ENCODE data around the gene EHHADH.

Gene EHHADH

GRCh38 chr3:185197068-185197467 is 56.8 kb downstream of the EHHADH start:
- no peak for DNase-seq (ENCODE audit: low spot score)

GRCh38 chr3:185195652-185196051 is 58.2 kb downstream of the EHHADH start:
- no peak for DNase-seq (ENCODE audit: low spot score)

DNA sequence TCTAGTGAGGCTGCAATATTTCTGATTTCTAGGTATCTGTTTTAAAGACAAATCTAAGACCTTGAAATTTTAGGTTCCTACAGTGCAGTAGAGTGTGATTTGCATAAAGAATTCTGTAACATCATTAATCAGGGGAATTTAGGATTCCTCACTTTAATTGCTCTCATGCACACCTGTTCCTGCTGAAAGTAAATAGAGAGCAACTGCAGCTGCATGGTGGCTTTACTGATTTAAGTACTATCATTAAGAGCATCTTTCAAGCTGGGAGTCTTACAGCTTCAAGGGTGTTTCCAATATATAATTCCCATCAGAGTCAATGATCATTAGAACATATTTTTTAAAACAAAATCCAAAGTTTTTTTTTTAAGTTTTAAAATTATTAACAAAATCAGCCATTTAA is 65.0 kb downstream of the EHHADH start:
- no peak for DNase-seq (ENCODE audit: low spot score)

GRCh38 chr3:185187391-185187790 is 66.5 kb downstream of the EHHADH start:
- DNase-seq (ENCODE audit: low spot score) = no peak

DNA sequence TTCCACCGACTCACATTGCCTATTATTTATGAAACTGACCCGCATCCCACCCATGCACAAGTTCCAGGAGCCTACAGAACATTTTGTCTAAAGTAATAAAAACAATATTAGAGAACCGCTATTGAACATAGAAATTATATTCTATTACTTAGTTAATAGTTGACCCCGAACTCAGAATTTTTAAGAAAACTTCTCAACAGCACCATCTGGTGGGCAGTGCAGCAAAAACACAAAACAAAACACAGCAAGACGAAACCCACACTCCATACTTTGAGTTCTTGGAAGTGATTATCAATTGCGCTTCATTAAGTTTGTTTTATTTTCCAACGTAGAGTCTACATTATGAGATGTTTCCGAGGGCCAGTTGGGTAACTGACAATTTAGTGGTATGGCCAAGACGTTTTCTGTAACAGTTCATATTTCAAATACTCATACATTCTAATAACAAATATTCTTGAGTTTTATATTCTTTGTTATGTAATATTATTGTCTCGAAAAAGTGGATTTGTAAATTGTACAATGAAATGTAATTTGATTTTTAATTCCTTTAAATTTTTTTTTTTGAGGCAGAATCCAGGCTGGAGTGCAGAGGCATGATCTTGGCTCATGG is 77.0 kb downstream of the EHHADH start:
- DNase-seq (ENCODE audit: low spot score) = peak; percentile 48

DNA sequence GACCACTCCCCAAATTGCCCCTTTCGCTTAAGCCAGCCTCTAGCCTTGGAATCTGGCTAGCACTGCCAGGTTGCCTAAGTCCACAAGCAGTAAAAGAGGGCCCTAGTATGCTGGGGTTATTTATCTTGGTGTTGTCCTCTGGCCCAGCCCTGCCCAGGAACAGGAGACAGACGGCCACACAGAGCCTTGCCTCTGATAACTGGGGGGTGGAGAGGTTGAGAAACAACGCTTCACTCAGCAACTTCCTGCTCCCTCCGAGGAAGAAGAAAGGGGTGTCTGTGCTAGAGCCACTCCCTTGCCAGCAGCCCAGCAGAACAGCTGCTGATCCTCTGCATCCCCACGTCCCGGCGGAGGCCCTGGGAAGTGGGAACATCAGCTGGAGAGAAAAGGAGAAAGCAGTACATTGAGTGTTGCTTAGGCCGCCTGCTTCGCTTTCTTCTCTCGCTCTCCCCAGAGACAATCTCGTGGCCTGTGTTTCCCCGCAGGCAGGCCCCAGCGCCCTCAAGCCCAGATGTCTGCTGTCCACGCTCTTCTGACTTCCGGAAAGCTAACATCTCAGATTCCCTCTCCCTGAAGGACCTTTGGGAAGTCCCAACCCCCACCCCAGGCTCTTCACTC is 78.4 kb downstream of the EHHADH start:
- peak; percentile 42 for DNase-seq (ENCODE audit: low spot score)

- no peak for DNase-seq (ENCODE audit: low spot score)
Observed at GRCh38 chr3:185172086-185173049, 81.5 kb downstream of the EHHADH start.

DNA sequence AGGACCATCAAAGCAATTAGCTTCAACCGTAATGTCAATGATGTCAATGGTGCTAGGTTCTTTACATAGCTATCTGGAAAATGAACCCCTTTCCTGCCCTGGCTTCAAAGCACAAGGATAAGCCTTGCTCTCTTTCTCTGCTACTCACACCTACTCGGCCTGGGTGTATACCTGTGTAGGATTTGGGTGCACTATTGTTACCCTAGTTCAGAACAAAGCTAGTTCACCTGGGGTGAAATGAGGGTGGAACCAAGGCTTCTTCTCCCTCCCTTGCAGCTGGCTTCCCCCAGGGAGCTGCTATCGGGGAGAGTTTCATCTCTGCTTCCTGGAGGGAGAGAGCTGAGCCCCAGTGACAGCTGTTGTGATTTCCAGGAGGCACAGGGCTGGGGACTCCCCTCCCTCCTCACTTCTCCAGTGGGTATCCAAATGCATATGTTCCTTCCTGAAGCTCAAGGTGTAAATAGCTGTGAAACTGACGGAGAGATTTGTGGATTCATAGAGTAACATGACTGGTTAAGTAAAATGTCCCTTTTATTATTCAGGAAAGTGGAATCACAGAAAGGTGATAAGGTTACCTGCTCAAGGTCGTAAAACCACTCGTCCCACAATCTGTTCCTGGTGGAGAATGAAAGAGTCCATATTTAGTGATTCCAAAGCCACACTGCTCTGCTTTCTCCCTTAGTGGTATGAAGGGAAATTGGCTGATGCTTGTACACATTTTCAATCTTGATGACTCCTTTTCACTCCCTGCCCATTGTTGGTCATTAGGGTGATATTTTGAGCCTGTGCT is 89.2 kb downstream of the EHHADH start:
- DNase-seq (ENCODE audit: low spot score) = no peak

GRCh38 chr3:185162634-185163033 is 91.2 kb downstream of the EHHADH start:
- no peak for DNase-seq (ENCODE audit: low spot score)

DNA sequence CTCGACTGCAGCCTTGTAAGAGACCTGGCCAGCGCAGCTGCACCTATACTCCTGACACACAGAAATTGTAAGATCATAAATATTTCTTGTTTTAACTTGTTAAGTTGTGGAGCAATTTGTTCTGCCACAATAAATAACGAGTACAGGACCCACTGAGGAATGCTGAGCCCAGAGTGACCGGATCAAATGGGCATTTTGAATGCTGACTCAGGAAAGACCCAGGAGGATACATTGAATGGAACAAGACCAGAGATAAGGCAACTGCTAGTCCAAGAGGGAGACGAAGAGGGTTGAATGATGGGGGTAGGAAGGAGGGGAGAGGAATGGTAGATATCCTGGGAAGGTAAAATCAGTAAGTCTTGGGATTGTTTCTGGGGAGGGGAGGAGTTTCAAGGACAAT is 92.1 kb downstream of the EHHADH start:
- DNase-seq (ENCODE audit: low spot score) = no peak

DNA sequence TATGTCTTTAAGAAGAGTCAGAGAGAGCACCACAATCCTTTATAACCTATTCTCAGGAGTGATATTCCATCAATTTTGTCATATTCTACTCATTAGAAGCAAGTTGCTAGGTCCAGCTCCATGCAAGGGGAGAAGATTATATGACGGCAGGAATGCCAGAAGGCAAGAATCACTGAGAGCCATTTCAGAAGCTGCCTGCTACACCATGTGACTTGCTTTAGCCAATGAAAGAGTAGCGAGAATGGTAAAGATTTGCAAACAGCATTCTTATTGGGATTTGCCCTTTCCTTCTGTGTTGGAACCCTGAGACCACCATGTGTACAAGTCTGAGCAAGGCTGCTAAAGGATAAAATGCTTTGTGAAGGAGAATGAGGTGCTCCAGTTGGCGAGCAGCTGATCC is 96.5 kb downstream of the EHHADH start:
- DNase-seq (ENCODE audit: low spot score) = no peak

DNA sequence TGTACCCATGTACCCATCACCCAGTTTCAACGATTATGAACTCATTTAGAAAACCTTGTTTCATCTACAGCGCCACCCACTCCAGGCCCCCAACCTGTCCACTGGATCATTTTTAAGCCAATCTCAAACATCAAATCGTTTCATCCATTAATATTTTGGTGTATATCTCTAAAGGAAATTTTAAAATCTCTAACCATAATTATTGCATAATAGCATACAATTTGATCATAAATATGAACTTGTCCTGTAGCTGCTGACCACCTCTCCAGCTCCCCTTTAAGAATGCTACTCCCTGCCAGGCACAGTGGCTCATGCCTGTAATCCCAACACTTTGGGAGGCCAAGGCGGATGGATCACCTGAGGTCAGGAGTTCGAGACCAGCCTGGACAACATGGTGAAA is 98.2 kb downstream of the EHHADH start:
- no peak for DNase-seq (ENCODE audit: low spot score)

DNA sequence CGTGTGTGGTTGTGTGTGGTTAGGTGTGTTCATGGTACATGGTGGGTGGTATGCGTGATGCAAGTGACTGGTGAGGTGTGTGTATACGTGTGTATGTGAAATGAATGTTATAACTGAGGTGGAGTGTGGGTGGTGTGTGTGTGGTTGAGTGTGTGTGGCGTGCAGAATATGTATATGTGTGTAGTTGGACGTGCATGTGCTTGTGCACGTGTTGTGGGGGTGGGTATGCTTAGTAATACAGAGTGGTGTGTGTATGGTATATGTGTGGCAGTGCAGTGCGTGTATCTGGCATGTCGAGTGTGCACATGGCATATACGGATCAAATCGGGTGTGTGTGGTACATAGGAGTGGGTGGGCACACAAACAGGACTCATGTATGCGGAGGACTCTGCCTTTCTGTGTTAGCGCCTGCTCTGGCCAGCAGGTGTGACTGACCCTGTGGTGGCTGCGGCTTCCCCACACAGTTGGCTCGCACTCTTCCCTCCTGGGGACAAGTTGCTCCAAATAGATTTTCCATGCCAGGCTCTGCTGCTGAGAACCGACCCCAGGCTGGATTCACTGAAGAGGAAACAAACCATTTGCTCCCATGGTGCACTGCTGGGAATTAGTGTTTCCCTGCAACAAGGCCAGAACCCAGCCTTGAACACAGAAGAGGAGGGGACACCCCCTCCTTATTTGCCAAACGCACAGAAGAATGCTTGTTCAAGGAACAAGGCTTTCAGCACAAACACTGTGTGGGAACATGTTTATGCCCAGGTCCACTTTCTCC is 99.8 kb downstream of the EHHADH start:
- DNase-seq (ENCODE audit: low spot score) = no peak

DNA sequence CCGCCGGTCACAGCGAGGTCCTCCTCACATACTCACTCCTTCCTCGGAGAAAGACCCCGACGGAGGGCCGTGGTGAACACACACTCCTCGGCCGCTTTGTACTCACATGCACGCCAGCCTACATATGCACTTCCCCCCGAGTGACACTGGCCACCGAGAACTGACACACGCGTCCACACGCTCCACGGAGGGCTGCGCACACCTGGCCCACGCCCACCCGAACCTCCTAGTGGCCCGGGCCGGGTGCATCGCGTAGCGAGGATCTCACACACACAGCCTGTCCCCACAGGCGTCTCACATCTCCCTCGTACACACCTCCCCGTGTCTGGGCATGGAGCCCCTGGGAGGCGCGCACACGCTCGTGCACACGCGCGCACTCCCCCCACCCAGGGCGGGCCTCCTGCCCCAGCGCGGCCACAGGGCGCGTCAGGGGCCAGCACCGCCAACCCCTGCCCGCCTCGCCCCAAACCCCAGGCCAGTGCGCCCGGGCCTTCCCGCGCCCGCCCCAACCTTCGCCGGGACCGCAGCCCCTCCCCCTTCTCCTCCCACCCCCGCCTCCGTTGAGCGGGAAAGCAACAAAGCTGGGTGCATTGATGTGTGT is 100.6 kb downstream of the EHHADH start:
- DNase-seq (ENCODE audit: low spot score) = peak; percentile 22

DNA sequence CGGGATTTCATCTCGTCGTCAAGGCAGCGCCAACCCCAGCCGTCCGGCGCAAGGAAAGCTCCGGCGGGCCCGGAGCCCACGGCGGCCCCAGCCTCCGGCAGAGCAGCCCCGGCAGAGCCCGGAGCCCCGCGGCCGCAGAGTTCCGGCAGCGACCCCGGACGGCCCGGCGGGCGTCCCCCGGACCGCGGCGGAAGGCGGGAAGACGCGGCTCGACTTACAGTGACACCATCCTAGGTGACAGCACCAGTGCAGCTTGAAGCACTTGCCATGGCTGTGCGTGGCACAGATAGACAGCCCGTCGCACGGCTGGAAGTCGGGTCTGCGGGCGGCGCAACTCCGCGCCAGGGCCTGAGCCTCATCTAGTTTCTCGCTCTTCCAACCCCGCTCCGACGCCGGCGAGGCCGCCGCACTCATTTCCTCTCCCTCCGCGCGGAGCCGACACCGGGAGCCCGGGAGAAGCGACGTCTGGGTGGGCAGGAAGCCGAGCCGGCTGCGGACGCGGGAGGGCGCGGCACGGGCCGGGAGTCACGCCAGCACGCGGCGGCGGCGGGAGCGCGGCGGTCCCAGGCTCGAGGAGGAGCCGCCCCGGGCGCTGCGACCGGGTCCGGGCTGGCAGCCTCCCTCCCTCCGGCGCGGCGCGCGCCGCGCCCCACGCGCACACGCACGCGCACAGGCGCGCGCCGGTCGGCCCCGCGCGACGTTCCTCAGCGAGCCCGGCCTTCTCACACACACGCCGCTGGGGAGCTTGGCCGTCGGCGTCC is 101.3 kb downstream of the EHHADH start, which contains the start of gene C3orf70:
TSS of gene C3orf70 (minus strand) at position 651 of the 761 bp plus-strand sequence. CDS start at position 414, 237 bp downstream.
- peak; percentile 83 for DNase-seq (ENCODE audit: low spot score)

DNA sequence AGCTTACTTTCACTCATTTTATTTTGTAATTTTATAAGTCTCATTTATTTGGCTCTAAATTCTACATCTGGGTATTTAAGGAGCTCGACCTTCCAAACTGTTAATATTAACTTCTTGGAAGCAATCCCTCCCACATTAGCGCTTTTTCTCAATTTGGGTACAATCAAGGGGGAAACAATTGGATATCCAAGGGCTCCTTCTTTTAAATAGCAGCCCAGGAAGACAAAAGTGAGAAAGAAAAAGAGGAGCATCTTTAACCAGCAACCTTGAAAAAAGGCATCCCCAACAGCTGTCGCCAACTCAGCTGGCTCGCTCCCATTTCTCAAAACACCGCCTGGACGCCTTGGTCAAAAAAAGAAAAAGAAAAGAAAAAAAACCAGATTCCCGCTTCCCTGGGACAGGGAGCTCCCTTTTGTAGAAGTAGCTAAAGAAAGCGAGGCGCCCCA is 101.9 kb downstream of the EHHADH start:
- DNase-seq (ENCODE audit: low spot score) = no peak

DNA sequence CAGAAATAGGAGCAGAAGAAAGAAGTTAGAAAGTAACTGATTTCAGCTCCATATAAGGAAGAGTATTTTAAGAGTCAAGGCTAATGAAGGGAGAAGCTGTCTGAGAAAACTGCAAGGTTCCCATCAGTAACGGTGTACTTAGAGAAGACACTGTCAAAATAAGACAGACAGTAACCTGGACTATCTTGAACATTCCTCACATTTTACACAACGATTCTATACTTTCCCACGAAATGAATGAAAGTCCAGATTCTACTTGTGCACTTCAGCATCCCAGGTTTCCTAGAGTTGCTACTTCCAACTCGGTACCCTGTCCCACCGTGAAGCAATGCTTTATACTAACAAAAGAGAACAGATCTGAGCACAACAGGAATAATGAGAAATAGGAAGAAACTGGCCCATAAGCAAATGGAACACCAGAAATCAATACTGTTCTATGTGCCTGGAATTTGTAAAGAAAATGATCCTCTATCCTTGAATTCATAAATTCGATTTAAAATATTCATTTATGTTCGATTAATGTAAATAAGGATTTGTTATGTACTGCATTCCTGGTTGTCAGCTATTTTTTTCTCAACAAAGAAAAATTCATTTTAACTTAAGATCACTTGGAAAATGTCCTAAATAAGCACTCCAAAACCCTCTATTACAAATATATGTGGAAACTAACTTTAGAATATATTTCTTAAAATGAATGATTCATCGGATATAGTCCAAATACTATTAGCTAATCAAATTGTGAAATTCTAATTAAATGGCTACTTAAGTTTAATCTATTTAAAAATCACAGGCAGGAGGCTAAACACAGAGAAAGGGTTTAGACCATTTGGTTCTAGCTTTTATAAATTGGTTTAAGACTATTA is 102.5 kb downstream of the EHHADH start:
- no peak for DNase-seq (ENCODE audit: low spot score)

GRCh38 chr3:185150561-185150960 is 103.3 kb downstream of the EHHADH start:
- no peak for DNase-seq (ENCODE audit: low spot score)

DNA sequence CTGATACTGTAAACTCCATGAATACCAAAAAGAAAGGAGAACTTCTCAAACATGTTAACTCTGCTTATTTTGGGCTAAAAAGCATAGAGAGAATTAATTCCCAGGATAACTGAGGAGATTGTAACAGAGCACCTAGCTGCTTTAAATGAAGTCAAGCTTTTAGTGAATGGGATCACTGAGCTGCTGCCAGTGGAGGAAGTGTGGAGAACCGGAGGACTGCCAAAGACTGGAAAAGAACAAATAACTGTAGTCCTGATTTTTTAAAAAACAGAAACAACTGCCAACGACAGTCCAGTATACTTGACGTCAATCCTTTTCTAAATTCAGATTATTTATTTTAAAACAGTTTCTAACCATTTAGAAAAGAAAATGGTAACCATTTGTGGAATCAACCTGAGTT is 104.3 kb downstream of the EHHADH start:
- DNase-seq (ENCODE audit: low spot score) = no peak
